Bronchial epithelial cell (primary cell): ENCODE results near the gene ADGRA1. TPM values are rescaled to one million over a fixed set of nuclear protein-coding genes. Genes with fewer than 3 reads are reported as not detected.

Experiments
- DNase-seq: peaks from one replicate; pipeline ENCODE4 v3.0.0-alpha.2; 2010; ENCODE audit warnings: low read depth
- FAIRE-seq: peaks from 2 replicates; lab custom pipeline; 2011; peaks lifted over from hg19 to GRCh38; lab: Jason Lieb, UNC
- H3K27me3 ChIP-seq: 2 replicates; pipeline ENCODE4 v1.5.1; 2011; ENCODE audit warnings: low read length; ENCODE audit not compliant: control insufficient read depth, insufficient read depth
- H3K36me3 ChIP-seq: 2 replicates; pipeline ENCODE4 v1.5.1; 2011; ENCODE audit warnings: low read length; ENCODE audit not compliant: control insufficient read depth, insufficient read depth
- H3K4me3 ChIP-seq: 2 replicates; pipeline ENCODE4 v1.5.1; 2011; ENCODE audit warnings: mild to moderate bottlenecking, low read depth, low read length, control low read depth
- CTCF ChIP-seq: IDR thresholded peaks from 2 replicates; pipeline ENCODE4 v1.5.1; 2011; ENCODE audit warnings: mild to moderate bottlenecking, moderate library complexity, low read length, control low read depth, inconsistent platforms; ENCODE audit not compliant: insufficient read depth, severe bottlenecking
- total RNA-seq: library from RNA; depleted of rRNA; stranded (reverse); fragments of >200 nt; gene quantifications from 2 replicates; pipeline ENCODE4 v1.2.1, GENCODE V29; 2014

Gene ADGRA1
- total RNA-seq, 1 donor from 2014 or later: not detected

- no peak overlapping the region for H3K4me3 ChIP-seq
- TF ChIP-seq CTCF: no peak
- no peaks in the 10 kb centered on the region for H3K27me3 ChIP-seq
- DNase-seq (no peak), FAIRE-seq (no peak)
- H3K36me3 ChIP-seq: no peaks in the 10 kb centered on the region
Observed at GRCh38 chr10:133105686-133106390, 18.1 kb downstream of the ADGRA1 start.

- Histone ChIP-seq H3K4me3 (no peak overlapping the region), H3K27me3 (no peaks in the 10 kb centered on the region), H3K36me3 (no peaks in the 10 kb centered on the region)
- no peak for DNase-seq
- no peak for FAIRE-seq
- no peak for TF ChIP-seq CTCF
Observed at GRCh38 chr10:133106516-133106915, 18.8 kb downstream of the ADGRA1 start.

- TF ChIP-seq CTCF: no peak
- no peak for FAIRE-seq
- H3K36me3 ChIP-seq: no peaks in the 10 kb centered on the region
- no peaks in the 10 kb centered on the region for H3K27me3 ChIP-seq
- H3K4me3 ChIP-seq: no peak overlapping the region
- no peak for DNase-seq
Observed at GRCh38 chr10:133107442-133107841, 19.7 kb downstream of the ADGRA1 start.

- DNase-seq (no peak), FAIRE-seq (no peak)
- Histone ChIP-seq H3K4me3 (no peak overlapping the region), H3K27me3 (no peaks in the 10 kb centered on the region), H3K36me3 (no peaks in the 10 kb centered on the region)
- TF ChIP-seq CTCF: no peak
Observed at GRCh38 chr10:133109711-133110110, 22.0 kb downstream of the ADGRA1 start.

GRCh38 chr10:133110133-133110532 lies 22.4 kb downstream of the ADGRA1 start:
- no peak for DNase-seq
- no peak for TF ChIP-seq CTCF
- FAIRE-seq: no peak
- no peak overlapping the region for H3K4me3 ChIP-seq
- H3K27me3 ChIP-seq: no peaks in the 10 kb centered on the region
- no peaks in the 10 kb centered on the region for H3K36me3 ChIP-seq
